Measurements from ENCODE around the gene RITA1.

DNA sequence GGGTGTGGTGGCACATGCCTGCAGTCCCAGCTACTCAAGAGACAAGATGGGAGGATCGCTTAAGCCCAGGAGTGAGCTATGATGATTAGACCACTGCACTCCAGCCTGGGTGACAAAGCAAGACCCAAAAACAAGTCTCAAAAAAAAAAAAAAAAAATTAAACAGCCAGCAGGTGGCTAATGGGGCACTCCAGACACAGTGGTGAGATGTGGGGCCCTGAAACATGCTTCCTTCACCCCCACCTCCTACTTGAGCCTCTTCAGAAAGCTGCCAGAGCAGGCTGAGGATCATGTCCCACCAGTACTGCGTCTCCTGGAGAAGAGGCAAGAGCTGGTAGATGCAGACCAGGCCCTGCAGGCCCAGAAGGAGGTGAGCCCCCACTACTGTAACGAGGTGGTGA lies 33.9 kb upstream of the RITA1 start:
- TF ChIP-seq EZH2phosphoT487 (IDR thresholded peaks at IDR 0.05; ENCODE audit: borderline replicate concordance, low read length), result no peak
- TF ChIP-seq, protein P1, sequence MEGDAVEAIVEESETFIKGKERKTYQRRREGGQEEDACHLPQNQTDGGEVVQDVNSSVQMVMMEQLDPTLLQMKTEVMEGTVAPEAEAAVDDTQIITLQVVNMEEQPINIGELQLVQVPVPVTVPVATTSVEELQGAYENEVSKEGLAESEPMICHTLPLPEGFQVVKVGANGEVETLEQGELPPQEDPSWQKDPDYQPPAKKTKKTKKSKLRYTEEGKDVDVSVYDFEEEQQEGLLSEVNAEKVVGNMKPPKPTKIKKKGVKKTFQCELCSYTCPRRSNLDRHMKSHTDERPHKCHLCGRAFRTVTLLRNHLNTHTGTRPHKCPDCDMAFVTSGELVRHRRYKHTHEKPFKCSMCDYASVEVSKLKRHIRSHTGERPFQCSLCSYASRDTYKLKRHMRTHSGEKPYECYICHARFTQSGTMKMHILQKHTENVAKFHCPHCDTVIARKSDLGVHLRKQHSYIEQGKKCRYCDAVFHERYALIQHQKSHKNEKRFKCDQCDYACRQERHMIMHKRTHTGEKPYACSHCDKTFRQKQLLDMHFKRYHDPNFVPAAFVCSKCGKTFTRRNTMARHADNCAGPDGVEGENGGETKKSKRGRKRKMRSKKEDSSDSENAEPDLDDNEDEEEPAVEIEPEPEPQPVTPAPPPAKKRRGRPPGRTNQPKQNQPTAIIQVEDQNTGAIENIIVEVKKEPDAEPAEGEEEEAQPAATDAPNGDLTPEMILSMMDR (conservative IDR thresholded peaks at IDR 0.05; ENCODE audit: low read depth, low read length), result no peak

All from PC-3 (cell line).